RWPE1 (cell line): ENCODE data around the gene INSYN1.

Experiments used
- CTCF ChIA-PET: fragments of 350-600 bp; sonication (Branson Sonifier 250); formaldehyde crosslinking; extraction: SDS; loops from one replicate; lab custom pipeline; 2021; lab: Yijun Ruan, JAX
- POLR2A ChIA-PET: fragments of 400-600 bp; formaldehyde crosslinking; extraction: SDS; loops from one replicate; lab custom pipeline; 2020; ENCODE audit warnings: antibody characterized with exemption; ENCODE audit not compliant: low non-redundant PET; lab: Yijun Ruan, JAX
- DNase-seq: peaks from one replicate; pipeline ENCODE4 v3.0.0; 2012; ENCODE audit warnings: low spot score
- H3K27ac ChIP-seq: fragments of 450-650 bp; 2 replicates; pipeline ENCODE4 v1.5.1; 2017
- CTCF ChIP-seq: fragments of 450-650 bp; conservative IDR thresholded peaks from 2 replicates; pipeline ENCODE4 v1.5.1; 2017; ENCODE audit warnings: low read depth, mild to moderate bottlenecking

Gene INSYN1

GRCh38 chr15:73715417-73715816, 37.7 kb downstream of the INSYN1 start:
- CTCF ChIA-PET, result no interaction called here
- TF ChIP-seq CTCF, result no peak
- POLR2A ChIA-PET, result interaction anchor here (0.6 kb wide), 1 partner anchor 113 kb away, joined by 3 read pairs; no protein-coding TSS in a partner anchor

GRCh38 chr15:73714695-73715301, 38.4 kb downstream of the INSYN1 start:
- ChIA-PET CTCF (no interaction called here), POLR2A (interaction anchor here (0.6 kb wide), 1 partner anchor 113 kb away, joined by 3 read pairs; no protein-coding TSS in a partner anchor)
- TF ChIP-seq CTCF, result no peak
- no peak overlapping the region for H3K27ac ChIP-seq
- DNase-seq, result no peak

More at GRCh38 chr15:73715417-73715816, 37.7 kb downstream of the INSYN1 start:
- DNase-seq, result no peak
- H3K27ac ChIP-seq, result no peak overlapping the region

- no peak overlapping the region for H3K27ac ChIP-seq
- TF ChIP-seq CTCF, result no peak
- CTCF ChIA-PET, result interaction anchor here (0.6 kb wide), 2 partner anchors 35 to 76 kb away, joined by 3 read pairs; no protein-coding TSS in a partner anchor
- POLR2A ChIA-PET, result no interaction called here
- no peak for DNase-seq
Measured at GRCh38 chr15:73712107-73712506, 41.0 kb downstream of the INSYN1 start.

GRCh38 chr15:73711526-73711925, 41.6 kb downstream of the INSYN1 start:
- DNase-seq, result no peak
- ChIA-PET CTCF (interaction anchor here (0.6 kb wide), 2 partner anchors 35 to 75 kb away, joined by 3 read pairs; no protein-coding TSS in a partner anchor), POLR2A (no interaction called here)
- no peak overlapping the region for H3K27ac ChIP-seq
- no peak for TF ChIP-seq CTCF

GRCh38 chr15:73710321-73710720, 42.8 kb downstream of the INSYN1 start:
- no peak overlapping the region for H3K27ac ChIP-seq
- POLR2A ChIA-PET, result no interaction called here
- no peak for DNase-seq
- CTCF ChIA-PET, result no interaction called here
- no peak for TF ChIP-seq CTCF

- CTCF ChIA-PET, result no interaction called here
- no peak for DNase-seq
- POLR2A ChIA-PET, result interaction anchor here (0.7 kb wide), 1 partner anchor 85 kb away, joined by 3 read pairs; no protein-coding TSS in a partner anchor
Measured at GRCh38 chr15:73709686-73710085, 43.5 kb downstream of the INSYN1 start.

More at GRCh38 chr15:73709686-73710085, 43.5 kb downstream of the INSYN1 start:
- no peak for TF ChIP-seq CTCF
- H3K27ac ChIP-seq, result peak overlapping the region; percentile 9; the same call in 1 of the 2 replicates
